Measurements from ENCODE around the gene KCND2. TPM values are rescaled to one million over a fixed set of nuclear protein-coding genes. Genes with fewer than 3 reads are reported as not detected.

Gene KCND2
- total RNA-seq, 1 experiment from 2014 or later: 0.72 TPM

DNA sequence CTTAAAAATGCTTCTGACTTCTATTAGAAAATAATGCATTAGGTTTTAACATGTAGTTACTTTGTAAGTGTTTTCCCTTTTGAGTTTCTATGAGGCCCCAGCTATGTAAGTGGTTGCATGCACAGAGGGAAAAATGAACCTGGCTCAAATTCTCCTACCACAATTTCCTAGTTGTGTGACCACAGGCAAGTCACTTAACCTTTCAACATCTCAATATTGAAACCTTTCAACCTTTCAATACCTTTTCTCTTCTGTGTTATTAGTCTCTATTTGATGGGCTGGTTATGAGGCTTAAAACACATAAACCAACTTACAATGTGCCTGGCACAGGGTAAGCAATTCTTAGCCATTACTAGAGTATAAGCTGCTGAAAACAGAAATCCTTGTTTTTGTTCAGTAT is 203.0 kb downstream of the KCND2 start:
- no peak overlapping the region for H3K4me3 ChIP-seq
- no peak overlapping the region for H3K27ac ChIP-seq
- no peak overlapping the region for H3K4me2 ChIP-seq
- CTCF ChIA-PET: no interaction called here
- H3K79me2 ChIP-seq (ENCODE audit: low read depth): no peaks in the 10 kb centered on the region
- H3F3A ChIP-seq (ENCODE audit: insufficient read depth, low read depth): no peaks in the 10 kb centered on the region
- POLR2A ChIA-PET (ENCODE audit: unreplicated experiment): no interaction called here
- no peaks in the 10 kb centered on the region for H4K20me1 ChIP-seq (ENCODE audit: insufficient read depth)
- no peaks in the 10 kb centered on the region for H3K9me3 ChIP-seq (ENCODE audit: insufficient read depth, low read depth)
- BruUV-seq (replicated peaks): no TSS peak
- DNase-seq: no peak
- H2AFZ ChIP-seq: no peak overlapping the region
- H3K27me3 ChIP-seq (ENCODE audit: insufficient read depth, low read depth): no peaks in the 10 kb centered on the region
- intact Hi-C loops (cut with micrococcal nuclease; ENCODE audit: unreplicated experiment): no loop called here
- H3K4me1 ChIP-seq (replicated peaks; ENCODE audit: insufficient read depth): no peaks in the 10 kb centered on the region
- no peaks in the 10 kb centered on the region for H3K36me3 ChIP-seq (ENCODE audit: low read depth)
- H3K9me2 ChIP-seq (ENCODE audit: insufficient read depth): no peaks in the 10 kb centered on the region; the same call in 1 of the 2 replicates
- TF ChIP-seq, protein P1, sequence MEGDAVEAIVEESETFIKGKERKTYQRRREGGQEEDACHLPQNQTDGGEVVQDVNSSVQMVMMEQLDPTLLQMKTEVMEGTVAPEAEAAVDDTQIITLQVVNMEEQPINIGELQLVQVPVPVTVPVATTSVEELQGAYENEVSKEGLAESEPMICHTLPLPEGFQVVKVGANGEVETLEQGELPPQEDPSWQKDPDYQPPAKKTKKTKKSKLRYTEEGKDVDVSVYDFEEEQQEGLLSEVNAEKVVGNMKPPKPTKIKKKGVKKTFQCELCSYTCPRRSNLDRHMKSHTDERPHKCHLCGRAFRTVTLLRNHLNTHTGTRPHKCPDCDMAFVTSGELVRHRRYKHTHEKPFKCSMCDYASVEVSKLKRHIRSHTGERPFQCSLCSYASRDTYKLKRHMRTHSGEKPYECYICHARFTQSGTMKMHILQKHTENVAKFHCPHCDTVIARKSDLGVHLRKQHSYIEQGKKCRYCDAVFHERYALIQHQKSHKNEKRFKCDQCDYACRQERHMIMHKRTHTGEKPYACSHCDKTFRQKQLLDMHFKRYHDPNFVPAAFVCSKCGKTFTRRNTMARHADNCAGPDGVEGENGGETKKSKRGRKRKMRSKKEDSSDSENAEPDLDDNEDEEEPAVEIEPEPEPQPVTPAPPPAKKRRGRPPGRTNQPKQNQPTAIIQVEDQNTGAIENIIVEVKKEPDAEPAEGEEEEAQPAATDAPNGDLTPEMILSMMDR (conservative IDR thresholded peaks at IDR 0.05): no peak
- no peak for TF ChIP-seq EZH2 (IDR thresholded peaks at IDR 0.05; ENCODE audit: low read depth)

GRCh38 chr7:120480472-120480871 is 207.5 kb downstream of the KCND2 start:
- no peak for TF ChIP-seq EZH2 (IDR thresholded peaks at IDR 0.05; ENCODE audit: low read depth)
- TF ChIP-seq, protein P1 (conservative IDR thresholded peaks at IDR 0.05): no peak
- Histone ChIP-seq H3F3A (ENCODE audit: insufficient read depth, low read depth) (no peaks in the 10 kb centered on the region), H2AFZ (no peak overlapping the region), H3K27me3 (ENCODE audit: insufficient read depth, low read depth) (no peaks in the 10 kb centered on the region), H3K4me2 (no peak overlapping the region), H3K9me3 (ENCODE audit: insufficient read depth, low read depth) (no peaks in the 10 kb centered on the region), H4K20me1 (ENCODE audit: insufficient read depth) (no peaks in the 10 kb centered on the region), H3K4me3 (no peak overlapping the region), H3K36me3 (ENCODE audit: low read depth) (no peaks in the 10 kb centered on the region), H3K79me2 (ENCODE audit: low read depth) (no peaks in the 10 kb centered on the region), H3K27ac (no peak overlapping the region), H3K4me1 (replicated peaks; ENCODE audit: insufficient read depth) (no peaks in the 10 kb centered on the region), H3K9me2 (ENCODE audit: insufficient read depth) (no peaks in the 10 kb centered on the region; the same call in 1 of the 2 replicates)
- no TSS peak for BruUV-seq (replicated peaks)
- no peak for DNase-seq
- ChIA-PET CTCF (no interaction called here), POLR2A (ENCODE audit: unreplicated experiment) (no interaction called here)
- intact Hi-C loops (cut with micrococcal nuclease; ENCODE audit: unreplicated experiment): no loop called here

GRCh38 chr7:120480930-120481329 is 208.0 kb downstream of the KCND2 start:
- H3K79me2 ChIP-seq (ENCODE audit: low read depth): no peaks in the 10 kb centered on the region
- H3K4me1 ChIP-seq (replicated peaks; ENCODE audit: insufficient read depth): peaks cover under 1% of the 10 kb centered on the region; the same call in 1 of the 2 replicates
- no peak overlapping the region for H3K27ac ChIP-seq
- intact Hi-C loops (cut with micrococcal nuclease; ENCODE audit: unreplicated experiment): no loop called here
- no peak overlapping the region for H2AFZ ChIP-seq
- no peaks in the 10 kb centered on the region for H3F3A ChIP-seq (ENCODE audit: insufficient read depth, low read depth)
- TF ChIP-seq, protein P1 (conservative IDR thresholded peaks at IDR 0.05): no peak
- TF ChIP-seq EZH2 (IDR thresholded peaks at IDR 0.05; ENCODE audit: low read depth): no peak
- CTCF ChIA-PET: no interaction called here
- no TSS peak for BruUV-seq (replicated peaks)
- DNase-seq: no peak
- H3K36me3 ChIP-seq (ENCODE audit: low read depth): no peaks in the 10 kb centered on the region
- H3K4me2 ChIP-seq: no peak overlapping the region
- no peaks in the 10 kb centered on the region; the same call in 1 of the 2 replicates for H3K9me2 ChIP-seq (ENCODE audit: insufficient read depth)
- no peak overlapping the region for H3K4me3 ChIP-seq
- no peaks in the 10 kb centered on the region for H3K9me3 ChIP-seq (ENCODE audit: insufficient read depth, low read depth)
- no peaks in the 10 kb centered on the region for H4K20me1 ChIP-seq (ENCODE audit: insufficient read depth)
- H3K27me3 ChIP-seq (ENCODE audit: insufficient read depth, low read depth): no peaks in the 10 kb centered on the region
- POLR2A ChIA-PET (ENCODE audit: unreplicated experiment): no interaction called here
